Measurements from ENCODE around the gene ZDHHC11. TPM values are rescaled to one million over a fixed set of nuclear protein-coding genes. Genes with fewer than 3 reads are reported as not detected.
"Not testable (repeated sequence)": the region's sequence is repeated elsewhere in the genome, so short reads cannot be mapped to it uniquely, and the experiment has no call there.

The ZDHHC11 gene
- polyA plus RNA-seq, 1 donor (not counting 4 experiments of a cell fraction or from before 2014, with no cell fraction given), result 0.33 TPM

- no peak for FAIRE-seq
Observed at GRCh38 chr5:756865-757345, 93.9 kb downstream of the ZDHHC11 start.

GRCh38 chr5:756171-756570 is 94.6 kb downstream of the ZDHHC11 start:
- no peak overlapping the region for H3K4me2 ChIP-seq (ENCODE audit: control insufficient read depth, extremely low read depth, insufficient read depth, low read depth, low read length)
- no peak for DNase-seq (ENCODE audit: low read depth, low spot score)
- H4K20me1 ChIP-seq (ENCODE audit: control insufficient read depth, extremely low read depth, insufficient read depth, low read length), result peaks cover 4% of the 10 kb centered on the region
- no peak for FAIRE-seq
- no peak overlapping the region for H2AFZ ChIP-seq (ENCODE audit: control insufficient read depth, low read length)
- H3K27me3 ChIP-seq (ENCODE audit: control insufficient read depth, extremely low read depth, insufficient read depth, low read length), result peaks cover 35% of the 10 kb centered on the region
- H3K9me3 ChIP-seq (ENCODE audit: control insufficient read depth, low read depth, low read length), result no peaks in the 10 kb centered on the region
- no peaks in the 10 kb centered on the region for H3K79me2 ChIP-seq (ENCODE audit: control insufficient read depth, insufficient read depth, low read length)
- no peaks in the 10 kb centered on the region for H3K4me1 ChIP-seq (ENCODE audit: control insufficient read depth, extremely low read depth, insufficient read depth, low read length)
- no peak for TF ChIP-seq EZH2 (IDR thresholded peaks at IDR 0.05; ENCODE audit: low read length)
- TF ChIP-seq, protein P1, sequence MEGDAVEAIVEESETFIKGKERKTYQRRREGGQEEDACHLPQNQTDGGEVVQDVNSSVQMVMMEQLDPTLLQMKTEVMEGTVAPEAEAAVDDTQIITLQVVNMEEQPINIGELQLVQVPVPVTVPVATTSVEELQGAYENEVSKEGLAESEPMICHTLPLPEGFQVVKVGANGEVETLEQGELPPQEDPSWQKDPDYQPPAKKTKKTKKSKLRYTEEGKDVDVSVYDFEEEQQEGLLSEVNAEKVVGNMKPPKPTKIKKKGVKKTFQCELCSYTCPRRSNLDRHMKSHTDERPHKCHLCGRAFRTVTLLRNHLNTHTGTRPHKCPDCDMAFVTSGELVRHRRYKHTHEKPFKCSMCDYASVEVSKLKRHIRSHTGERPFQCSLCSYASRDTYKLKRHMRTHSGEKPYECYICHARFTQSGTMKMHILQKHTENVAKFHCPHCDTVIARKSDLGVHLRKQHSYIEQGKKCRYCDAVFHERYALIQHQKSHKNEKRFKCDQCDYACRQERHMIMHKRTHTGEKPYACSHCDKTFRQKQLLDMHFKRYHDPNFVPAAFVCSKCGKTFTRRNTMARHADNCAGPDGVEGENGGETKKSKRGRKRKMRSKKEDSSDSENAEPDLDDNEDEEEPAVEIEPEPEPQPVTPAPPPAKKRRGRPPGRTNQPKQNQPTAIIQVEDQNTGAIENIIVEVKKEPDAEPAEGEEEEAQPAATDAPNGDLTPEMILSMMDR (optimal IDR thresholded peaks at IDR 0.05 in 1 of 3, IDR thresholded peaks at IDR 0.05 in 1 of 3, conservative IDR thresholded peaks at IDR 0.05 in 1 of 3; ENCODE audit: extremely low read depth in 1 of 3, insufficient read depth in 2 of 3, low read length in 3 of 3), result no peak
- H3K27ac ChIP-seq (ENCODE audit: control insufficient read depth, insufficient read depth, low read length), result no peak overlapping the region
- dilution Hi-C loops (cut with MboI; ENCODE audit: extremely low pct_ligation_motif_present, low sequenced_read_pairs), result no loop called here
- no peak overlapping the region for H3K9ac ChIP-seq (ENCODE audit: control insufficient read depth, extremely low read depth, insufficient read depth, low read length)
- H3K9me1 ChIP-seq (ENCODE audit: control insufficient read depth, extremely low read depth, insufficient read depth, low read length), result no peaks in the 10 kb centered on the region
- H3K4me3 ChIP-seq (ENCODE audit: control insufficient read depth in 2 of 3, extremely low read depth in 1 of 3, insufficient read depth in 2 of 3, low read depth in 1 of 3, low read length in 3 of 3), result no peak overlapping the region
- H3K36me3 ChIP-seq (ENCODE audit: control insufficient read depth in 2 of 2, extremely low read depth in 1 of 2, insufficient read depth in 2 of 2, low read length in 2 of 2), result no peaks in the 10 kb centered on the region

More at GRCh38 chr5:756865-757345, 93.9 kb downstream of the ZDHHC11 start:
- Histone ChIP-seq H2AFZ (ENCODE audit: control insufficient read depth, low read length) (no peak overlapping the region), H3K4me3 (ENCODE audit: control insufficient read depth in 2 of 3, extremely low read depth in 1 of 3, insufficient read depth in 2 of 3, low read depth in 1 of 3, low read length in 3 of 3) (no peak overlapping the region), H3K4me2 (ENCODE audit: control insufficient read depth, extremely low read depth, insufficient read depth, low read depth, low read length) (no peak overlapping the region), H3K27me3 (ENCODE audit: control insufficient read depth, extremely low read depth, insufficient read depth, low read length) (peaks cover 35% of the 10 kb centered on the region), H4K20me1 (ENCODE audit: control insufficient read depth, extremely low read depth, insufficient read depth, low read length) (peaks cover 4% of the 10 kb centered on the region), H3K9me1 (ENCODE audit: control insufficient read depth, extremely low read depth, insufficient read depth, low read length) (no peaks in the 10 kb centered on the region), H3K9me3 (ENCODE audit: control insufficient read depth, low read depth, low read length) (no peaks in the 10 kb centered on the region), H3K27ac (ENCODE audit: control insufficient read depth, insufficient read depth, low read length) (no peak overlapping the region), H3K36me3 (ENCODE audit: control insufficient read depth in 2 of 2, extremely low read depth in 1 of 2, insufficient read depth in 2 of 2, low read length in 2 of 2) (no peaks in the 10 kb centered on the region), H3K9ac (ENCODE audit: control insufficient read depth, extremely low read depth, insufficient read depth, low read length) (no peak overlapping the region), H3K4me1 (ENCODE audit: control insufficient read depth, extremely low read depth, insufficient read depth, low read length) (no peaks in the 10 kb centered on the region), H3K79me2 (ENCODE audit: control insufficient read depth, insufficient read depth, low read length) (no peaks in the 10 kb centered on the region)
- TF ChIP-seq, protein P1 (optimal IDR thresholded peaks at IDR 0.05 in 1 of 3, IDR thresholded peaks at IDR 0.05 in 1 of 3, conservative IDR thresholded peaks at IDR 0.05 in 1 of 3; ENCODE audit: extremely low read depth in 1 of 3, insufficient read depth in 2 of 3, low read length in 3 of 3), result no peak
- TF ChIP-seq EZH2 (IDR thresholded peaks at IDR 0.05; ENCODE audit: low read length), result no peak
- DNase-seq (ENCODE audit: low read depth, low spot score), result no peak
- dilution Hi-C loops (cut with MboI; ENCODE audit: extremely low pct_ligation_motif_present, low sequenced_read_pairs), result no loop called here

- H3K4me3 ChIP-seq (ENCODE audit: control insufficient read depth in 2 of 3, extremely low read depth in 1 of 3, insufficient read depth in 2 of 3, low read depth in 1 of 3, low read length in 3 of 3); H3K79me2 ChIP-seq (ENCODE audit: control insufficient read depth, insufficient read depth, low read length); H4K20me1 ChIP-seq (ENCODE audit: control insufficient read depth, extremely low read depth, insufficient read depth, low read length); H3K36me3 ChIP-seq (ENCODE audit: control insufficient read depth in 2 of 2, extremely low read depth in 1 of 2, insufficient read depth in 2 of 2, low read length in 2 of 2); dilution Hi-C loops (cut with MboI; ENCODE audit: extremely low pct_ligation_motif_present, low sequenced_read_pairs); H3K27ac ChIP-seq (ENCODE audit: control insufficient read depth, insufficient read depth, low read length); DNase-seq (ENCODE audit: low read depth, low spot score); H3K4me2 ChIP-seq (ENCODE audit: control insufficient read depth, extremely low read depth, insufficient read depth, low read depth, low read length); H3K9ac ChIP-seq (ENCODE audit: control insufficient read depth, extremely low read depth, insufficient read depth, low read length); H2AFZ ChIP-seq (ENCODE audit: control insufficient read depth, low read length); FAIRE-seq; H3K4me1 ChIP-seq (ENCODE audit: control insufficient read depth, extremely low read depth, insufficient read depth, low read length); H3K9me1 ChIP-seq (ENCODE audit: control insufficient read depth, extremely low read depth, insufficient read depth, low read length); H3K9me3 ChIP-seq (ENCODE audit: control insufficient read depth, low read depth, low read length): not testable (repeated sequence)
- peaks cover 25% of the 10 kb centered on the region for H3K27me3 ChIP-seq (ENCODE audit: control insufficient read depth, extremely low read depth, insufficient read depth, low read length)
Observed at GRCh38 chr5:754143-754632, 96.6 kb downstream of the ZDHHC11 start.

- H3K9me1 ChIP-seq (ENCODE audit: control insufficient read depth, extremely low read depth, insufficient read depth, low read length); H3K79me2 ChIP-seq (ENCODE audit: control insufficient read depth, insufficient read depth, low read length); dilution Hi-C loops (cut with MboI; ENCODE audit: extremely low pct_ligation_motif_present, low sequenced_read_pairs); H3K4me2 ChIP-seq (ENCODE audit: control insufficient read depth, extremely low read depth, insufficient read depth, low read depth, low read length); FAIRE-seq; H3K27ac ChIP-seq (ENCODE audit: control insufficient read depth, insufficient read depth, low read length); H3K4me3 ChIP-seq (ENCODE audit: control insufficient read depth in 2 of 3, extremely low read depth in 1 of 3, insufficient read depth in 2 of 3, low read depth in 1 of 3, low read length in 3 of 3); H3K9me3 ChIP-seq (ENCODE audit: control insufficient read depth, low read depth, low read length); DNase-seq (ENCODE audit: low read depth, low spot score); H4K20me1 ChIP-seq (ENCODE audit: control insufficient read depth, extremely low read depth, insufficient read depth, low read length); H3K36me3 ChIP-seq (ENCODE audit: control insufficient read depth in 2 of 2, extremely low read depth in 1 of 2, insufficient read depth in 2 of 2, low read length in 2 of 2); H2AFZ ChIP-seq (ENCODE audit: control insufficient read depth, low read length); H3K9ac ChIP-seq (ENCODE audit: control insufficient read depth, extremely low read depth, insufficient read depth, low read length); H3K4me1 ChIP-seq (ENCODE audit: control insufficient read depth, extremely low read depth, insufficient read depth, low read length): not testable (repeated sequence)
- peaks cover 20% of the 10 kb centered on the region for H3K27me3 ChIP-seq (ENCODE audit: control insufficient read depth, extremely low read depth, insufficient read depth, low read length)
Observed at GRCh38 chr5:753567-754142, 97.1 kb downstream of the ZDHHC11 start.

All from keratinocyte (primary cell).